ENCODE data around the gene FHIT.
"Not testable (repeated sequence)": the region's sequence is repeated elsewhere in the genome, so short reads cannot be mapped to it uniquely, and the experiment has no call there.

The FHIT gene

DNA sequence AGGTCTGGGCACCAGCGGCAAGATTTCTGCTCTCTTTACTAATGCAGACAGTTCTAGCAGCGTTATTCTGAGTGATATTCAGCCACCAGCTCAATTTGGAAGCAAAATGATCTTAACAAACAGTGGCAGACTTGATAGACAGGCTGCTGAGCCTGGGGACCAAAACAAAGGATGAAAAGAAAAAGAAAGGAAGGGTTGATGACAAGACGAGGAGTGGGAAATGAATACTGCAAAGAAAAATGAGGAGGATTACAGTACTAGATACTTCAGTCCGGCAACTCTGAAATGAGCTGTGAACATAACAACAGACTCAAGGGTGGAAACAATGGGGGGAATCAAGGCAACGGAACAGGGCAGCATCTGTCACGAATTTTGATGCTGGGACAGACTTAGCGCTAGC, 28.8 kb downstream of the FHIT start:
- H3K4me3 ChIP-seq (ENCODE audit: control insufficient read depth, low read depth, low read length) = no peak overlapping the region
- no peak for TF ChIP-seq CTCF (IDR thresholded peaks at IDR 0.05; ENCODE audit: control insufficient read depth, insufficient read depth, low read depth, low read length, missing control alignments)
- no peak for DNase-seq (ENCODE audit: low read depth)

- no peak for DNase-seq (ENCODE audit: low read depth)
- H3K4me3 ChIP-seq (ENCODE audit: control insufficient read depth, low read depth, low read length) = no peak overlapping the region
- no peak for TF ChIP-seq CTCF (IDR thresholded peaks at IDR 0.05; ENCODE audit: control insufficient read depth, insufficient read depth, low read depth, low read length, missing control alignments)
These were observed 29.4 kb downstream of the FHIT start for GRCh38 chr3:61221759-61222362.

DNA sequence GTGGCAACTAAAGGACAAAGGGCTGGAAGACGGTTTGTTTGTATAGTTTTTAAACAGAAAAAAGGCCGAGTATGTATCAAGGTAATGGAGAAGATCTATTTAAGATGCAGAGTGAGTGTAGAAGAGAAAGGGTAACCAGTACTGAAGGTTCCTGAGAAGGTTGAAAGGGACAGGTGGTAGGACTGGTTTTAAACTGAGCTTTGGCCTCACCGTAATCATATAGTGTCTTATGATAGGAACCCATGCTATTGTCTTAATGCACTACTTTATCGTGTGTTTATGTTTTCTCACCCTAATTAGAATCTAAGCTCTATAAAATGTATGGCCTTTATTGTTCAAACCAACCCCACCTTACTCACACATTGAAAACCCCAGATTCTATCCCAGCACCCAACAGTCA, 32.7 kb downstream of the FHIT start:
- H3K4me3 ChIP-seq (ENCODE audit: control insufficient read depth, low read depth, low read length) = no peak overlapping the region
- TF ChIP-seq CTCF (IDR thresholded peaks at IDR 0.05; ENCODE audit: control insufficient read depth, insufficient read depth, low read depth, low read length, missing control alignments) = no peak
- no peak for DNase-seq (ENCODE audit: low read depth)

- DNase-seq (ENCODE audit: low read depth); H3K4me3 ChIP-seq (ENCODE audit: control insufficient read depth, low read depth, low read length): not testable (repeated sequence)
These were observed 35.1 kb downstream of the FHIT start for GRCh38 chr3:61216171-61216570.

DNA sequence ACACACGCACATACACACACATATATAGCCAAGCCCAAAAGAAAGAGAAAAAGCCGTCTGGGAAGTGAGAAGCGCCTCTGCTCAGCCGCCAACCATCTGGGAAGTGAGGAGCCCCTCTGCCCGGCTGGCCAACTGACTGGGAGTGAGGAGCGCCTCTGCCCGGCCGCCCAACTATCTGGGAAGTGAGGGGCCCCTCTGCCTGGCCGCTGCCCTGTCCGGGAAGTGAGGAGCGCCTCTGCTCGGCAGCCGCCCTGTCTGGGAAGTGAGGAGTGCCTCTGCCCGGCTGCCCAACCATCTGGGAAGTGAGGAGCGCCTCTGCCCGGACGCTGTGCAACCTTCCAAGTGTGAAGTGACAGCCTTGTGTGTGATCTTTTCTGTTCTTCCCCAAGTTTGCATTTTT, 49.2 kb downstream of the FHIT start:
- no peak overlapping the region for H3K4me3 ChIP-seq (ENCODE audit: control insufficient read depth, low read depth, low read length)
- no peak for TF ChIP-seq CTCF (IDR thresholded peaks at IDR 0.05; ENCODE audit: control insufficient read depth, insufficient read depth, low read depth, low read length, missing control alignments)
- DNase-seq (ENCODE audit: low read depth) = no peak

GRCh38 chr3:61201071-61201470, 50.2 kb downstream of the FHIT start:
- H3K4me3 ChIP-seq (ENCODE audit: control insufficient read depth, low read depth, low read length) = no peak overlapping the region
- no peak for DNase-seq (ENCODE audit: low read depth)
- TF ChIP-seq CTCF (IDR thresholded peaks at IDR 0.05; ENCODE audit: control insufficient read depth, insufficient read depth, low read depth, low read length, missing control alignments) = no peak

GRCh38 chr3:61200270-61200669, 51.0 kb downstream of the FHIT start:
- no peak overlapping the region for H3K4me3 ChIP-seq (ENCODE audit: control insufficient read depth, low read depth, low read length)
- DNase-seq (ENCODE audit: low read depth) = no peak
- no peak for TF ChIP-seq CTCF (IDR thresholded peaks at IDR 0.05; ENCODE audit: control insufficient read depth, insufficient read depth, low read depth, low read length, missing control alignments)

Data from AG09309 (cell line).